Measurements from ENCODE around the gene DGKE.

DNA sequence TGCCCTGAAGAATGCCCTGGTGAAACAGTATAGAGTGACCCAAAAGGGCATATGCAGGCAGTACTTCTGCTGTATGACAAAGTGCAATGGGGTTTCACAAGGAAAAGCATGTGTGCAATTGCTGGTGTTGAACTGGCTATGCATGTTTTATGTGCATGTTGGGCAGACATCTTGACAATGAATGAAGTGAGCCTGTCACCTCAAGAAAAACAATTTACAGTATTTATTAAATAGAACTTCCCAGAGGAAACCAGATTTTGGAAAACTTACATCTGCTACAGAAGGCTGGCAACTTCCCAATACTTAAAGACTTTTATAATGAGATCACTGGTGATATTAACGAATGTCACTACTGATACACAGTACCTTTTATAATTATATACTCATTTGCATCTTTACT is 30.9 kb upstream of the DGKE start:
- TF ChIP-seq, protein P1, sequence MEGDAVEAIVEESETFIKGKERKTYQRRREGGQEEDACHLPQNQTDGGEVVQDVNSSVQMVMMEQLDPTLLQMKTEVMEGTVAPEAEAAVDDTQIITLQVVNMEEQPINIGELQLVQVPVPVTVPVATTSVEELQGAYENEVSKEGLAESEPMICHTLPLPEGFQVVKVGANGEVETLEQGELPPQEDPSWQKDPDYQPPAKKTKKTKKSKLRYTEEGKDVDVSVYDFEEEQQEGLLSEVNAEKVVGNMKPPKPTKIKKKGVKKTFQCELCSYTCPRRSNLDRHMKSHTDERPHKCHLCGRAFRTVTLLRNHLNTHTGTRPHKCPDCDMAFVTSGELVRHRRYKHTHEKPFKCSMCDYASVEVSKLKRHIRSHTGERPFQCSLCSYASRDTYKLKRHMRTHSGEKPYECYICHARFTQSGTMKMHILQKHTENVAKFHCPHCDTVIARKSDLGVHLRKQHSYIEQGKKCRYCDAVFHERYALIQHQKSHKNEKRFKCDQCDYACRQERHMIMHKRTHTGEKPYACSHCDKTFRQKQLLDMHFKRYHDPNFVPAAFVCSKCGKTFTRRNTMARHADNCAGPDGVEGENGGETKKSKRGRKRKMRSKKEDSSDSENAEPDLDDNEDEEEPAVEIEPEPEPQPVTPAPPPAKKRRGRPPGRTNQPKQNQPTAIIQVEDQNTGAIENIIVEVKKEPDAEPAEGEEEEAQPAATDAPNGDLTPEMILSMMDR (IDR thresholded peaks at IDR 0.05), result no peak
- TF ChIP-seq POLR2AphosphoS5 (IDR thresholded peaks at IDR 0.05), result no peak
